Measurements from ENCODE around the gene MICOS13.
"Not testable (repeated sequence)": the region's sequence is repeated elsewhere in the genome, so short reads cannot be mapped to it uniquely, and the experiment has no call there.

The MICOS13 gene, protein sequence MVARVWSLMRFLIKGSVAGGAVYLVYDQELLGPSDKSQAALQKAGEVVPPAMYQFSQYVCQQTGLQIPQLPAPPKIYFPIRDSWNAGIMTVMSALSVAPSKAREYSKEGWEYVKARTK

GRCh38 chr19:5680437-5681368 lies at the start of gene MICOS13, which contains the start of gene HSD11B1L:
Gene MICOS13 (minus strand): TSS chr19:5680516. CDS start chr19:5680486, 30 bp downstream.
Gene HSD11B1L (plus strand): TSS chr19:5681027. CDS start chr19:5684833, 3,806 bp downstream.
- DNase-seq = peak; percentile 98

GRCh38 chr19:5727453-5728050 lies 47.2 kb upstream of the MICOS13 start:
- DNase-seq = no peak

DNA sequence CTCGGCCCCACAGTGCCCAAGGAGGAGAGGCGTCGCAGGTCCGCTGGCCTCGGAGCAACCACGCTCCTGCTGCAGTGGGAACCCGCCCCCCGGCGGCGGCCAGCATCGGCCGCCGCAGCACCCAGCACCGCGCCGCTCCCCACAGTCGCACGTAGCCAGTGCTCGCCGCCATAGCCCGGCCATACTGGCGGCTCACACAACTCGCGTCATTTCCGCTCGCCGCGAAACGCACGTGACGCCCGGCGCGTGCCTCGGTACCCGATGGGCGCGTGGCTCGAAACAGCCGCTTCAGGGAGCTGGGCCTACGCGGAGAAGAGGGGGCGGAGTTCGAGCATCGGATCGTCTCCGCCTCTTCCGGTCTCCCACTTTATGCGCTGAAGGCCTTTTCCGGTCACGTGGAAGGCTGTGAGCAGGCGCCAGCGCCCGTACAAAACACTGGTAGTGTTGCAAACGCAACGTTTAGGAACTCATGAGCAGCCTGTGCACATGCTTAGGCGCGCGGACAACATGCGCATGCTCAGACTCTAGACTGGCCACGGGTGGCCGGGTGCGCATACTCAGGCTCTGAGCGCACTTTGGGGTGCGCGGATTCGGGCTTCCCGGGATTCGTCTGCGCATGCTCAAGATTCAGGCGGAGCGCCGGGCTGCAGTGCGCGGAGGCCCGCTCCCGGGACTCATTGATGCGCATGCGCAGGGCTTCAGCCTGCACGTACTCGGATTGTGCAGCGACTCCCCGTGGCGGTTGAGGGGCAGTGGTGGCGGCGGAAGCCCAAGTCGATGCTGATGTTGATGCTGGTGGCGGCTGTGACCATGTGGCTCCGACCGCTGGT lies 39.9 kb upstream of the MICOS13 start, which contains the start of the genes CATSPERD and LONP1:
Gene CATSPERD, plus strand, starts transcription at position 677 of the 830 bp plus-strand sequence. Its CDS starts 101 bp downstream, at position 778.
Gene LONP1, minus strand, starts transcription at position 186 of the 830 bp plus-strand sequence. Its CDS starts 14 bp downstream, at position 172.
- DNase-seq = peak; percentile 99

DNA sequence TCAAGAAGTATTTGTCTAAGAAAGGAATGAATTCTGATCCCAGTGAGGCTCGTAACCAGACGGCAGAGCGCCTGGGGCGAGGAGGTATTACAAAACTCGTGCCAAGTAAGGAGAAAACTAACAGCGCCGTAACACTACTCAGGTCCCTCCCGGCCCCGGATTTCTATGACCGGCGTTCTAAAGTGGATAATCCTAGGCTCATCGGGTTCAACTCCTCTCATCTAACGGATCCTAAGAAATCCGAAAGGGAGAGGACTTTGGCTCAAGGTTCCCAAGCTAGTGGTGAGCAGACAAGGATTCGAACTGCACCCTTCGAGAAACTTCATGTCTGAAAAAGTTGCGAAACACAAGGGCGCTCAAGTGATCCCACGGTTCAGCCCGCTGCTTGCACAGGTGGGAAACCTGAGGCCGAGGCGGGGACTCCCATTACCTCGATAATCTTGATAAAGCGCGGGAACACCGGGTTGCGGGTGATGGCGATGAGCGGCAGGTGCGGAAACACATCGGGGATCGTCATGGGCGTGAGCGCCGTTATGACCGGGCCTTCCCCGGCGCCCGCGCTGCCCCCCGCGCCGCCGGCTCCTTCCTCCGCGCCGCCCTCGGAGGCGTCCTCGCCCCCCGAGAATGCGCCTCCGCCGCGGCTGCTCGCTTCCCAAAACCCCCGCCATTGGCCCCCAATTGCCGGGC lies 39.1 kb upstream of the MICOS13 start:
- peak; percentile 41 for DNase-seq

GRCh38 chr19:5718579-5719273 lies 38.4 kb upstream of the MICOS13 start:
- DNase-seq = peak; percentile 82

GRCh38 chr19:5718037-5718578 lies 37.8 kb upstream of the MICOS13 start:
- DNase-seq = no peak

- DNase-seq = no peak
Observed at GRCh38 chr19:5717215-5717935, 37.1 kb upstream of the MICOS13 start.

DNA sequence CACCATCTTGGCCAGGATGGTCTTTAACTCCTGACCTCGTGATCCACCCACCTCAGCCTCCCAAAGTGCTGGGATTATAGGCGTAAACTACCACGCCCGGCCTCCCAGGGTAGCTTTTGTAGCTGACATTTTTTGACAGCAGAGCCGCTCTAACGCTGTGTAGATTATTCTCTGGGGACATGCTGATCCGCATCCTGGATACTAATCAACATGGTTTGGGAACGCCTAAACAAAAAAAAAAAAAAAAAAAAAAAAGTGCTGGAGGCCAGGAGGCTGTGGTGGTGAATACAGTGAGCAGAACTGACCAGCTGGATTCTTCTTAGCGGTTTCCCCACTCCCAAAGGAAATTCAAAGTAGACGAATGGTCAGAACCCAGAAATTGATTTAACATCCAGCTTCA lies 34.5 kb upstream of the MICOS13 start:
- DNase-seq = no peak

- no peak for DNase-seq
Observed at GRCh38 chr19:5713228-5713627, 32.9 kb upstream of the MICOS13 start.

- no peak for DNase-seq
Observed at GRCh38 chr19:5711713-5712161, 31.4 kb upstream of the MICOS13 start.

- no peak for DNase-seq
Observed at GRCh38 chr19:5711025-5711424, 30.7 kb upstream of the MICOS13 start.

- no peak for DNase-seq
Observed at GRCh38 chr19:5707576-5708575, 27.6 kb upstream of the MICOS13 start.

- DNase-seq = no peak
Observed at GRCh38 chr19:5706876-5707573, 26.7 kb upstream of the MICOS13 start.

GRCh38 chr19:5705552-5705951 lies 25.2 kb upstream of the MICOS13 start:
- DNase-seq = no peak

DNA sequence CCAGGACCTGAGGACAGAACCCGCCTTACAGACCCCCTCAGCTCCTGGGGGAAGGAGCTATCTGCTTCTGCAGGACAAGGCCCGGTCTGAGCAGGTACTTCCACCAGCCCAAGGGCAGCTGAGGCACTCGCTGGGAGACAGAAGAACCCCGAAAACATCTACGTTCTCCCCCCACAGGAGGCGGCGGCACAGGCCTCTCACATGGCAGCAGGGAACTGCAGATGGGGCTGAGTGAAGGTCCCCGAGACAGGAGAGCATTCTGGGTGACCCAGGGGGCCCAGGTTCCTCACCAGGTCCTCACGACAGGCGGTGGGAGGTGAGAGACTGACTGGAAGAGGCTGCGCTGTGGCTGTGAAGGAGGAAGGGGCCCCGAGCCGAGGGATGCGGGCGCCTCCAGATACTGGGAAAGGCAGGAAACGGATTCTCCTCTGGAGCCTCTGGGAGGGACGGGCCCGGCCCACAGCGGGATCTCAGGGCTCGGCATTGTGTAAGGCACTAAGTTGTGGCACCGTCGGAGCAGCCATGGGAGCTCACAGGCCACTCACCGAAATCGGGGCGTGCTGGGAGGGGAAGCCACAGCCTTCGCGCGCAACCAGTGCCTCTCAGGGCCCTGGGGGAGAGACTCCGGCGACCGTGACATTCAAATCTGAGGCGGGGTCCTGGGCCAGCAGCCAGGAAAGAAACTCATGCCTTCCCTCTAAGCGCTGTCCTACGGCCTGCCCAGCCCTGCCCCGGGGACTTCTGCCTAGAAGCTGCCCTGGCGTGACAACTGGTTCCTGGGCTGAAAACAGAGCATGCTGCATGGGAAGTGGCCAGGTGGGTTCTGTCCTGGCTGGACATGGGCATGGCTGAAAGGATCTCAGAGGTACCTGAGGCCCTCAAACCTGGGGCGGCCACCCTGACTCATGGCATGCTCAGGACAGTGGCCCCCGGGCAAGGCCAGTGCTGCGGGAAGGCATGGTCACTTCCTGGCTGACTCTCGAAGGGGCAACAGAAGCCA lies 23.8 kb upstream of the MICOS13 start:
- no peak for DNase-seq

DNA sequence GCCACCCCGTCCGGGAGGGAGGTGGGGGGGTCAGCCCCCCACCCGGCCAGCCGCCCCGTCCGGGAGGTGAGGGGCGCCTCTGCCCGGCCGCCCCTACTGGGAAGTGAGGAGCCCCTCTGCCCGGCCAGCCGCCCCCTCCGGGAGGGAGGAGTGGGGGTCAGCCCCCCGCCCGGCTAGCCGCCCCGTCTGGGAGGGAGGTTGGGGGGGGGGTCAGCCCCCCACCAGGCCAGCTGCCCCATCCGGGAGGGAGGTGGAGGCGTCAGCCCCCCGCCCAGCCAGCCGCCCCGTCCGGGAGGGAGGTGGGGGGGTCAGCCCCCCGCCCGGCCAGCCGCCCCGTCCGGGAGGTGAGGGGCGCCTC lies 21.7 kb upstream of the MICOS13 start:
- not testable (repeated sequence) for DNase-seq
